AG09309 (cell line): Measurements from ENCODE around the gene SMURF1.

Experiments used
- DNase-seq: peaks from one replicate; pipeline ENCODE4 v3.0.0-alpha.2; 2010; ENCODE audit warnings: low read depth
- H3K4me3 ChIP-seq: 2 replicates; pipeline ENCODE4 v1.5.1; 2011; ENCODE audit warnings: mild to moderate bottlenecking, low read depth, low read length, moderate library complexity; ENCODE audit not compliant: control insufficient read depth
- CTCF ChIP-seq: IDR thresholded peaks from 2 replicates; pipeline ENCODE4 v1.5.1; 2011; ENCODE audit warnings: mild to moderate bottlenecking, low read depth, low read length, inconsistent platforms; ENCODE audit not compliant: insufficient read depth, control insufficient read depth; ENCODE audit errors: missing control alignments

SMURF1 gene

GRCh38 chr7:99005776-99006175 lies 138.1 kb downstream of the SMURF1 start:
- no peak for DNase-seq
- no peak overlapping the region for H3K4me3 ChIP-seq

DNA sequence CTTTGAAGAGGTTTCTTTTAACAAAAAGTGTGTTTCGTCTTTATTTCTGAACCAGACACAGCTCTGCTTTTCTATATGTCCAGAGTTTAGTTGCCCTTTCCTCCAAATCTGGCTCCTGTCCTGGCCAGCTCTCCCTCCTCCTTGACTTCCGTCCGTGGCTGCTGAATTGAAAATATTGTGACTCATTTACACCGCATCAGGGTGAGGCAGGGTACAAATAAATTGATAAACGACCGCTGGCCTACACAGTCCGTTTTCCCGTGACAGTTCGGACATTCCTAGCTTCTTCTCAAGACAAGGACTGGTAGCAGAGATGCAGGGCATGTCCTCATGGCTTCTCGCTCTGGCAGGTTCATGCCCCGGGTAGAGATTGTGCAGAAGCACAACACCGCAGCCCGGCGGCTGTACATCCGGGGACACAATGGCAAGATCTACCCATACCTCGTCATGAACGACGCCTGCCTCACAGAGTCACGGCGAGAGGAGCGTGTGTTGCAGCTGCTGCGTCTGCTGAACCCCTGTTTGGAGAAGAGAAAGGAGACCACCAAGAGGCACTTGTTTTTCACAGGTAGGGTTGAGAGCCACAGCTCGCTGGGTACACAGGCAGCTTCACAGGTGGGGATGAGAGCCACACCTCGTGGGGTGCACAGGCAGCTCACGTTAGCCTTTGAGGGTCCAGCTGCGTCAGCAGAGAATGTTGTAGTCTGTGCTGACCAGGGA lies 139.0 kb downstream of the SMURF1 start:
- no peak for TF ChIP-seq CTCF
- DNase-seq, result no peak

More at GRCh38 chr7:99005776-99006175, 138.1 kb downstream of the SMURF1 start:
- TF ChIP-seq CTCF, result no peak

DNA sequence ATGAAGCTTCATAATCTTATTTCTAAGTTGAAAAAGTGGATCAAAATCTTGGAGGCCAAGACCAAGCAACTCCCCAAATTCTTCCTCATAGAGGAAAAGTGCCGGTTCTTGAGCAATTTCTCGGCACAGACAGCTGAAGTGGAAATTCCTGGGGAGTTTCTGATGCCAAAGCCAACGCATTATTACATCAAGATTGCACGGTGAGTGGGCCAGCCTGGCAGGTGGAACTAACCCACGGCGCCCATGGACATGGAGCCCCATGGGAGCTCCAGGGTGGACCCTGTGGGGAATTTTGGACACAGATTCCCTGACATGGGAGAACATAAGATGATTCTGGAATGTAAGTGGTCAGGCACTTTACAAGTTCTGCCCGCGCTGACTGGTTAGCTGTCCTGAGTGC lies 139.7 kb downstream of the SMURF1 start:
- no peak overlapping the region for H3K4me3 ChIP-seq
- DNase-seq, result peak; percentile 5
- no peak for TF ChIP-seq CTCF

More for the DNA sequence above, 139.0 kb downstream of the SMURF1 start:
- H3K4me3 ChIP-seq, result no peak overlapping the region

GRCh38 chr7:99003419-99003818 lies 140.5 kb downstream of the SMURF1 start:
- no peak for TF ChIP-seq CTCF
- H3K4me3 ChIP-seq, result no peak overlapping the region
- no peak for DNase-seq

DNA sequence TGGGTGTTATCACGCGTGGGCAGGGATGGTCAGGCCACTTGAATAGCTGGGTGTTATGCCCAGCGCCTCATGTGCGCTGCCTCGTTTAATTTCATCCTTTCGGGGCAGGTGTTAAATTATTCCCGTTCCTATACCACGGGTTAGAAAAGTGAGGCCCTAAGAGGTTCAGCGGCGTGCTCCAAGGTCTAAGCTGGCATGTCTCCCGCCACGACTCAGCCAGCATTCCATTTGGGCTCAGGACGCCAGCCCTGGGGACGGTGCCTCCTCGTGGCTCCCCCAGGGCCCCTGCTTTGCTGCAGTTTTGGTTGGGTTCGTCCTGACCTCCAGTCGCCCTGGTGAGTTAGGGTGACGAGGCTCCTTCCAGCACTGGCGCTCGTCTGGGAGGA lies 141.1 kb downstream of the SMURF1 start:
- TF ChIP-seq CTCF, result no peak
- DNase-seq, result no peak
- no peak overlapping the region for H3K4me3 ChIP-seq

DNA sequence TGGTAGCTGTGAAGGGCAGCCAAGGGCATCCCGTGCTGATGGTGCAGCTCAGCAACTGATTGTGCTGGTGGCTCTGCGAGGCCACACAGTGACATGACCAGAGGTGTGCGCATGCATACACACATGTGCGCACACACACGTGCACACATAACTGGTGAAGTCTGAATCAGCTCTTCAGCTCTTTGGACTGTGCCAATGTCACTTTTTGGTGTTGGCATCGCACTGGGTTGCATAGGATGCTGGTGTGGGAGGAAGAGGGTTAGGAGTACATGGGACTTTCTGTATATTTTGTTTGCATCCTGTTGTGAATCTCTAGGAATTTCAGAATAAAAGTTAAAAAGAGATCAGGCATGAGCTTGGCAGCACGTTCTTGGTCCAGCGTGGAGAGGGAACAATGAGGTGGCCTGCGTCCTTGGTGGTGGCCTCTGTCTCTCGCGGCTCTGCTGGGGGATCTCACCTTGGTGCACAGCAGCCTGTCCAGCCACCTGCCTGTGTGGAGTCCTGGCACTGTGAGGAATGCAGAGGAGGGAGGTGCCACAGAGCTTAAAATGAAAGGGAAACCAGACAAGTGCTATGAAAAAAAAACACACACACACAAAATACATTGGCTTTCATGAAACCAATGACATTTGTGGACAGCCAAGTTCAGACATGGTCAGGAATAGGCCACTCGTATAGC lies 141.6 kb downstream of the SMURF1 start:
- no peak overlapping the region for H3K4me3 ChIP-seq
- no peak for TF ChIP-seq CTCF
- DNase-seq, result no peak
